NT2/D1 (cell line): ENCODE results near the gene NAA38.

ENCODE experiments used
- SUZ12 ChIP-seq: IDR thresholded peaks from 2 replicates; pipeline ENCODE4 v1.6.1; 2011; ENCODE audit not compliant: insufficient read length, insufficient read depth; ENCODE audit errors: extremely low read depth
- YY1 ChIP-seq: IDR thresholded peaks from 2 replicates; pipeline ENCODE4 v1.6.1; 2011; ENCODE audit not compliant: insufficient read length, insufficient read depth
- ZNF274 ChIP-seq: IDR thresholded peaks from 2 replicates; pipeline ENCODE4 v1.6.1; 2011; ENCODE audit warnings: mild to moderate bottlenecking, low read depth, low read length

DNA sequence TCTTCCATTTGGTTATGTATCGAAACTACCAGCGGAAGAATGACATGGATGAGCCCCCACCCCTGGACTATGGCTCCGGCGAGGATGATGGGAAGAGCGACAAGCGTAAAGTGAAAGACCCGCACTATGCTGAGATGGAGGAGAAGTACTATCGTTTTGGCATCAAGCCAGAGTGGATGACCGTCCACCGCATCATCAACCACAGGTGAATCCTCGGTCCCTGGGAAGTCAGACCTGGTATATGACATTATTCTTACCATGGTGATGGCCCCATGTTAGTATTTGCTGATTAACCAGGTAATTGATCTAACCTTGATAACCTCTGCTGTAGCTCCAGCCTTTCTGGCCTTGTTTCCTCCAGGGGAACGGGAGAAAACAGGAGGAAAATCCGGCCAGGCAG lies 39.7 kb upstream of the NAA38 start:
- TF ChIP-seq YY1 (no peak), ZNF274 (no peak), SUZ12 (no peak)
